Fibroblast of skin of right quadriceps (primary cell): Measurements from ENCODE around the gene SERHL2.
"Not testable (repeated sequence)": the region's sequence is repeated elsewhere in the genome, so short reads cannot be mapped to it uniquely, and the experiment has no call there.

Experiments
- DNase-seq: peaks from one replicate; pipeline ENCODE4 v3.0.0-alpha.2; 2013

The SERHL2 gene

GRCh38 chr22:42575996-42576574 is 22.3 kb downstream of the SERHL2 start:
- DNase-seq, result not testable (repeated sequence)

GRCh38 chr22:42577141-42577540 is 23.4 kb downstream of the SERHL2 start:
- DNase-seq, result not testable (repeated sequence)

GRCh38 chr22:42577623-42578240 is 24.0 kb downstream of the SERHL2 start:
- DNase-seq, result no peak

GRCh38 chr22:42580040-42580439 is 26.3 kb downstream of the SERHL2 start:
- DNase-seq, result not testable (repeated sequence)

- not testable (repeated sequence) for DNase-seq
Observed at GRCh38 chr22:42581194-42581761, 27.5 kb downstream of the SERHL2 start.

- DNase-seq, result peak; percentile 66
Observed at GRCh38 chr22:42581762-42582716, 28.3 kb downstream of the SERHL2 start.

GRCh38 chr22:42582987-42583386 is 29.2 kb downstream of the SERHL2 start:
- no peak for DNase-seq

GRCh38 chr22:42584364-42584940 is 30.7 kb downstream of the SERHL2 start:
- no peak for DNase-seq

GRCh38 chr22:42585096-42585495 is 31.3 kb downstream of the SERHL2 start:
- DNase-seq, result no peak

GRCh38 chr22:42586381-42586780 is 32.6 kb downstream of the SERHL2 start:
- DNase-seq, result no peak

GRCh38 chr22:42587588-42588175 is 33.9 kb downstream of the SERHL2 start:
- no peak for DNase-seq

GRCh38 chr22:42591987-42592386 is 38.2 kb downstream of the SERHL2 start:
- no peak for DNase-seq

GRCh38 chr22:42595434-42595833 is 41.7 kb downstream of the SERHL2 start:
- no peak for DNase-seq

GRCh38 chr22:42596336-42596735 is 42.6 kb downstream of the SERHL2 start:
- no peak for DNase-seq

- DNase-seq, result no peak
Observed at GRCh38 chr22:42596863-42597530, 43.2 kb downstream of the SERHL2 start.

- DNase-seq, result no peak
Observed at GRCh38 chr22:42601879-42602465, 48.2 kb downstream of the SERHL2 start.

GRCh38 chr22:42602470-42602869 is 48.7 kb downstream of the SERHL2 start:
- no peak for DNase-seq

- no peak for DNase-seq
Observed at GRCh38 chr22:42603427-42603826, 49.7 kb downstream of the SERHL2 start.

- DNase-seq, result peak; percentile 18
Observed at GRCh38 chr22:42604403-42604802, 50.6 kb downstream of the SERHL2 start.

GRCh38 chr22:42607641-42608040 is 53.9 kb downstream of the SERHL2 start:
- DNase-seq, result not testable (repeated sequence)

- no peak for DNase-seq
Observed at GRCh38 chr22:42608136-42608822, 54.5 kb downstream of the SERHL2 start.
